Esophagus mucosa (tissue), 1 donor: ENCODE measurements around the gene COL18A1. TPM values are rescaled to one million over a fixed set of nuclear protein-coding genes. Genes with fewer than 3 reads are reported as not detected.
A peak's percentile ranks its signal among the peaks of the same experiment; 100 is the strongest.

ENCODE experiments used
- ATAC-seq: fragments of 200-7000 bp; cut with Tn5 transposase; one replicate; pipeline ENCODE4 v1.9.1; 2020
- total RNA-seq: library from RNA; stranded (reverse); gene quantifications from one replicate; pipeline ENCODE4 v1.2.4, GENCODE V29; 2023
- donor health status: DM: yes; HTN: yes; CAD: no.

The COL18A1 gene
- total RNA-seq, 1 donor from 2014 or later: 26.7 TPM

GRCh38 chr21:45383615-45384201 is 21.3 kb upstream of the COL18A1 start:
- ATAC-seq: no peak

- no peak for ATAC-seq
Observed at GRCh38 chr21:45384656-45385548, 20.1 kb upstream of the COL18A1 start.

- ATAC-seq: no peak
Observed at GRCh38 chr21:45385549-45386050, 19.4 kb upstream of the COL18A1 start.

GRCh38 chr21:45386336-45386727 is 18.6 kb upstream of the COL18A1 start:
- peak; percentile 37 for ATAC-seq

GRCh38 chr21:45386728-45387371 is 18.1 kb upstream of the COL18A1 start:
- ATAC-seq: no peak

- no peak for ATAC-seq
Observed at GRCh38 chr21:45387506-45387905, 17.5 kb upstream of the COL18A1 start.

GRCh38 chr21:45388011-45388521 is 16.9 kb upstream of the COL18A1 start:
- ATAC-seq: no peak

GRCh38 chr21:45388611-45389296 is 16.2 kb upstream of the COL18A1 start:
- peak; percentile 3 for ATAC-seq

GRCh38 chr21:45390121-45390751 is 14.7 kb upstream of the COL18A1 start:
- no peak for ATAC-seq

- no peak for ATAC-seq
Observed at GRCh38 chr21:45390831-45391742, 13.9 kb upstream of the COL18A1 start.

- no peak for ATAC-seq
Observed at GRCh38 chr21:45391743-45392572, 13.0 kb upstream of the COL18A1 start.

- no peak for ATAC-seq
Observed at GRCh38 chr21:45392573-45392971, 12.4 kb upstream of the COL18A1 start.

- ATAC-seq: no peak
Observed at GRCh38 chr21:45393021-45393420, 11.9 kb upstream of the COL18A1 start.

GRCh38 chr21:45393833-45394638 is 10.9 kb upstream of the COL18A1 start:
- ATAC-seq: no peak

GRCh38 chr21:45396620-45396995 is 8.4 kb upstream of the COL18A1 start:
- ATAC-seq: no peak

GRCh38 chr21:45397381-45397780 is 7.6 kb upstream of the COL18A1 start:
- ATAC-seq: no peak

GRCh38 chr21:45401054-45401518 is 3.9 kb upstream of the COL18A1 start:
- ATAC-seq: no peak

GRCh38 chr21:45401916-45402900 is 2.8 kb upstream of the COL18A1 start:
- ATAC-seq: no peak
